CD8-positive, alpha-beta memory T cell (primary cell): ENCODE measurements around the gene MYO18B. TPM values are rescaled to one million over a fixed set of nuclear protein-coding genes. Genes with fewer than 3 reads are reported as not detected.

Experiments
- CTCF ChIA-PET: fragments of 350-600 bp; sonication (Branson Sonifier 250); formaldehyde crosslinking; loops from one replicate; lab custom pipeline; 2021; ENCODE audit warnings: antibody characterized with exemption; lab: Charles Lee
- POLR2A ChIA-PET: fragments of 350-600 bp; sonication (Branson Sonifier 250); formaldehyde crosslinking; loops from one replicate; lab custom pipeline; 2021; ENCODE audit warnings: antibody characterized with exemption; lab: Charles Lee
- DNase-seq, 5 donors: peaks; one replicate each; pipeline versions ENCODE4 v3.0.0 to v3.0.0-alpha.2; 2020 to 2022; ENCODE audit warnings: mixed read lengths in 1 of 5
- H3K27ac ChIP-seq: one replicate; pipeline ENCODE4 v1.7.0; 2013; ENCODE audit warnings: low read depth, mild to moderate bottlenecking, low read length, moderate library complexity
- H3K27me3 ChIP-seq: 2 replicates; pipeline ENCODE4 v1.7.0; 2013; ENCODE audit warnings: low read length, mild to moderate bottlenecking; ENCODE audit not compliant: insufficient read depth, poor library complexity, severe bottlenecking
- H3K36me3 ChIP-seq: 2 replicates; pipeline ENCODE4 v1.7.0; 2013; ENCODE audit warnings: mild to moderate bottlenecking, low read length, moderate library complexity; ENCODE audit not compliant: insufficient read depth
- H3K4me1 ChIP-seq: 2 replicates; pipeline ENCODE4 v1.7.0; 2013; ENCODE audit warnings: mild to moderate bottlenecking, low read length, moderate library complexity; ENCODE audit not compliant: insufficient read depth
- H3K4me3 ChIP-seq: 2 replicates; pipeline ENCODE4 v1.7.0; 2013; ENCODE audit warnings: mild to moderate bottlenecking, low read length
- H3K9me3 ChIP-seq: 2 replicates; pipeline ENCODE4 v1.7.0; 2013; ENCODE audit warnings: mild to moderate bottlenecking, low read length
- H3K27ac Mint-ChIP-seq, 8 donors: one replicate each; pipeline ENCODE4 v1.8.0; 2020 to 2021; ENCODE audit warnings: mixed read lengths in 8 of 8, mild to moderate bottlenecking in 6 of 8, inconsistent platforms in 3 of 8, moderate library complexity in 3 of 8
- H3K27me3 Mint-ChIP-seq, 2 donors: one replicate each; pipeline ENCODE4 v1.8.0; 2020 to 2021; ENCODE audit warnings: mixed read lengths in 2 of 2, mild to moderate bottlenecking in 1 of 2, moderate library complexity in 1 of 2
- H3K36me3 Mint-ChIP-seq, 3 donors: one replicate each; pipeline ENCODE4 v1.8.0; 2020 to 2021; ENCODE audit warnings: mixed read lengths in 3 of 3, inconsistent platforms in 1 of 3, mild to moderate bottlenecking in 1 of 3
- H3K4me1 Mint-ChIP-seq, 3 donors: one replicate each; pipeline ENCODE4 v1.8.0; 2020 to 2021; ENCODE audit warnings: mixed read lengths in 3 of 3, inconsistent platforms in 1 of 3, mild to moderate bottlenecking in 1 of 3
- H3K4me3 Mint-ChIP-seq, 7 donors: one replicate each; pipeline ENCODE4 v1.8.0; 2020 to 2021; ENCODE audit warnings: mixed read lengths in 7 of 7, mild to moderate bottlenecking in 6 of 7, moderate library complexity in 4 of 7, inconsistent platforms in 2 of 7
- H3K9me3 Mint-ChIP-seq, 5 donors: one replicate each; pipeline ENCODE4 v1.8.0; 2020 to 2022; ENCODE audit warnings: mixed read lengths in 5 of 5, mild to moderate bottlenecking in 3 of 5, moderate library complexity in 2 of 5, inconsistent platforms in 1 of 5
- polyA plus RNA-seq: library from polyadenylated mRNA; unstranded; fragments of 300-500 nt; fragmentation: Illumina TruSeq; gene quantifications from one replicate; pipeline ENCODE4 v1.2.3, GENCODE V29; 2021
- total RNA-seq, 2 experiments: library from RNA; stranded (reverse); gene quantifications; one replicate each; pipeline ENCODE4 v1.2.3, GENCODE V29; 2021

The MYO18B gene
- total and polyA plus RNA-seq, 3 experiments from 2014 or later, result 0.06 to 0.84 (median 0.59) TPM

GRCh38 chr22:26033586-26033985, 291.6 kb downstream of the MYO18B start:
- no peaks in the 10 kb centered on the region for H3K9me3 ChIP-seq
- H3K9me3 Mint-ChIP-seq, result peaks cover 0 to 15% (median 5%) of the 10 kb centered on the region in 5 donors
- no peak overlapping the region for H3K27ac Mint-ChIP-seq
- no peaks in the 10 kb centered on the region for H3K36me3 ChIP-seq
- no peaks in the 10 kb centered on the region for H3K36me3 Mint-ChIP-seq
- no peak overlapping the region for H3K4me3 ChIP-seq
- peaks cover 0 to 6% of the 10 kb centered on the region in 2 donors for H3K27me3 Mint-ChIP-seq
- H3K4me3 Mint-ChIP-seq, result no peak overlapping the region
- H3K4me1 ChIP-seq, result no peaks in the 10 kb centered on the region
- H3K27me3 ChIP-seq, result no peaks in the 10 kb centered on the region
- ChIA-PET POLR2A (no interaction called here), CTCF (no interaction called here)
- no peak for DNase-seq
- H3K4me1 Mint-ChIP-seq, result no peaks in the 10 kb centered on the region
- no peak overlapping the region for H3K27ac ChIP-seq

- peaks cover 0 to 15% (median 5%) of the 10 kb centered on the region in 5 donors for H3K9me3 Mint-ChIP-seq
- H3K4me1 ChIP-seq, result no peaks in the 10 kb centered on the region
- POLR2A ChIA-PET, result no interaction called here
- no peak overlapping the region for H3K27ac ChIP-seq
- H3K27me3 ChIP-seq, result no peaks in the 10 kb centered on the region
- H3K4me1 Mint-ChIP-seq, result no peaks in the 10 kb centered on the region
- CTCF ChIA-PET, result no interaction called here
- H3K27me3 Mint-ChIP-seq, result peaks cover 3 to 6% of the 10 kb centered on the region in 2 donors
- H3K4me3 Mint-ChIP-seq, result no peak overlapping the region
- H3K27ac Mint-ChIP-seq, result no peak overlapping the region
- H3K36me3 Mint-ChIP-seq, result no peaks in the 10 kb centered on the region
- no peak overlapping the region for H3K4me3 ChIP-seq
- no peaks in the 10 kb centered on the region for H3K9me3 ChIP-seq
- no peaks in the 10 kb centered on the region for H3K36me3 ChIP-seq
- no peak for DNase-seq
Measured at GRCh38 chr22:26035523-26035922, 293.5 kb downstream of the MYO18B start.

- Mint-ChIP-seq H3K27ac (no peak overlapping the region), H3K27me3 (peaks cover 3 to 6% of the 10 kb centered on the region in 2 donors), H3K4me3 (no peak overlapping the region), H3K9me3 (peaks cover 0 to 15% (median 5%) of the 10 kb centered on the region in 5 donors), H3K4me1 (no peaks in the 10 kb centered on the region), H3K36me3 (no peaks in the 10 kb centered on the region)
- Histone ChIP-seq H3K27ac (no peak overlapping the region), H3K4me3 (no peak overlapping the region), H3K9me3 (no peaks in the 10 kb centered on the region), H3K4me1 (no peaks in the 10 kb centered on the region), H3K36me3 (no peaks in the 10 kb centered on the region), H3K27me3 (no peaks in the 10 kb centered on the region)
- no peak for DNase-seq
- ChIA-PET CTCF (no interaction called here), POLR2A (no interaction called here)
Measured at GRCh38 chr22:26038365-26038764, 296.4 kb downstream of the MYO18B start.

- no peak overlapping the region for H3K27ac Mint-ChIP-seq
- peaks cover 0 to 3% of the 10 kb centered on the region in 2 donors for H3K27me3 Mint-ChIP-seq
- H3K4me3 Mint-ChIP-seq, result no peak overlapping the region
- DNase-seq, result no peak
- no peak overlapping the region for H3K27ac ChIP-seq
- H3K9me3 ChIP-seq, result no peaks in the 10 kb centered on the region
- no peaks in the 10 kb centered on the region for H3K4me1 Mint-ChIP-seq
- H3K9me3 Mint-ChIP-seq, result no peaks in the 10 kb centered on the region
- H3K36me3 Mint-ChIP-seq, result no peaks in the 10 kb centered on the region
- H3K4me1 ChIP-seq, result no peaks in the 10 kb centered on the region
- no peaks in the 10 kb centered on the region for H3K27me3 ChIP-seq
- ChIA-PET POLR2A (no interaction called here), CTCF (no interaction called here)
- H3K36me3 ChIP-seq, result no peaks in the 10 kb centered on the region
- no peak overlapping the region for H3K4me3 ChIP-seq
Measured at GRCh38 chr22:26041931-26042330, 299.9 kb downstream of the MYO18B start.

- H3K27ac Mint-ChIP-seq, result no peak overlapping the region
- Histone ChIP-seq H3K36me3 (no peaks in the 10 kb centered on the region), H3K9me3 (no peaks in the 10 kb centered on the region), H3K4me3 (no peak overlapping the region), H3K27me3 (no peaks in the 10 kb centered on the region), H3K4me1 (no peaks in the 10 kb centered on the region), H3K27ac (no peak overlapping the region)
- no peak overlapping the region for H3K4me3 Mint-ChIP-seq
- peaks cover 0 to 2% (median 0%) of the 10 kb centered on the region in 5 donors for H3K9me3 Mint-ChIP-seq
- no peaks in the 10 kb centered on the region for H3K4me1 Mint-ChIP-seq
- H3K27me3 Mint-ChIP-seq, result peaks cover 6 to 11% of the 10 kb centered on the region in 2 donors
- DNase-seq, result no peak
- no peaks in the 10 kb centered on the region for H3K36me3 Mint-ChIP-seq
- CTCF ChIA-PET, result no interaction called here
- POLR2A ChIA-PET, result no interaction called here
Measured at GRCh38 chr22:26043031-26043430, 301.0 kb downstream of the MYO18B start.

- H3K27me3 Mint-ChIP-seq, result peaks cover 7 to 15% of the 10 kb centered on the region in 2 donors
- H3K36me3 Mint-ChIP-seq, result no peaks in the 10 kb centered on the region
- peaks cover 0 to 2% (median 0%) of the 10 kb centered on the region in 5 donors for H3K9me3 Mint-ChIP-seq
- Histone ChIP-seq H3K4me3 (no peak overlapping the region), H3K36me3 (no peaks in the 10 kb centered on the region), H3K9me3 (no peaks in the 10 kb centered on the region), H3K4me1 (no peaks in the 10 kb centered on the region), H3K27me3 (no peaks in the 10 kb centered on the region), H3K27ac (no peak overlapping the region)
- no peak overlapping the region for H3K4me3 Mint-ChIP-seq
- DNase-seq, result no peak
- CTCF ChIA-PET, result no interaction called here
- no peaks in the 10 kb centered on the region for H3K4me1 Mint-ChIP-seq
- no peak overlapping the region for H3K27ac Mint-ChIP-seq
- POLR2A ChIA-PET, result no interaction called here
Measured at GRCh38 chr22:26045051-26045450, 303.1 kb downstream of the MYO18B start.

- ChIA-PET POLR2A (no interaction called here), CTCF (no interaction called here)
- Histone ChIP-seq H3K36me3 (no peaks in the 10 kb centered on the region), H3K4me1 (no peaks in the 10 kb centered on the region), H3K27me3 (no peaks in the 10 kb centered on the region), H3K9me3 (no peaks in the 10 kb centered on the region), H3K27ac (no peak overlapping the region), H3K4me3 (no peak overlapping the region)
- Mint-ChIP-seq H3K4me1 (no peaks in the 10 kb centered on the region), H3K9me3 (peaks cover 0 to 2% (median 0%) of the 10 kb centered on the region in 5 donors), H3K4me3 (no peak overlapping the region), H3K27ac (no peak overlapping the region), H3K36me3 (no peaks in the 10 kb centered on the region), H3K27me3 (peaks cover 7 to 19% of the 10 kb centered on the region in 2 donors)
- no peak for DNase-seq
Measured at GRCh38 chr22:26045860-26046259, 303.9 kb downstream of the MYO18B start.

- no peak for DNase-seq
- no peaks in the 10 kb centered on the region for H3K4me1 ChIP-seq
- Mint-ChIP-seq H3K4me3 (no peak overlapping the region), H3K36me3 (no peaks in the 10 kb centered on the region), H3K27ac (no peak overlapping the region), H3K27me3 (peaks cover 10 to 26% of the 10 kb centered on the region in 2 donors), H3K4me1 (no peaks in the 10 kb centered on the region), H3K9me3 (peaks cover 0 to 2% (median 2%) of the 10 kb centered on the region in 5 donors)
- H3K27ac ChIP-seq, result no peak overlapping the region
- no peaks in the 10 kb centered on the region for H3K9me3 ChIP-seq
- no peaks in the 10 kb centered on the region for H3K36me3 ChIP-seq
- H3K4me3 ChIP-seq, result no peak overlapping the region
- no peaks in the 10 kb centered on the region for H3K27me3 ChIP-seq
- POLR2A ChIA-PET, result no interaction called here
- CTCF ChIA-PET, result no interaction called here
Measured at GRCh38 chr22:26047516-26047915, 305.5 kb downstream of the MYO18B start.

GRCh38 chr22:26047920-26048319, 305.9 kb downstream of the MYO18B start:
- Mint-ChIP-seq H3K4me3 (no peak overlapping the region), H3K9me3 (peaks cover 0 to 2% (median 2%) of the 10 kb centered on the region in 5 donors), H3K4me1 (no peaks in the 10 kb centered on the region), H3K36me3 (no peaks in the 10 kb centered on the region), H3K27me3 (peaks cover 10 to 27% of the 10 kb centered on the region in 2 donors), H3K27ac (no peak overlapping the region)
- Histone ChIP-seq H3K36me3 (no peaks in the 10 kb centered on the region), H3K9me3 (no peaks in the 10 kb centered on the region), H3K27ac (no peak overlapping the region), H3K4me3 (no peak overlapping the region), H3K4me1 (no peaks in the 10 kb centered on the region), H3K27me3 (no peaks in the 10 kb centered on the region)
- no peak for DNase-seq
- ChIA-PET POLR2A (no interaction called here), CTCF (no interaction called here)
